ENCODE measurements around the gene HMGN3. TPM values are rescaled to one million over a fixed set of nuclear protein-coding genes. Genes with fewer than 3 reads are reported as not detected.

HMGN3 gene
- total and polyA plus RNA-seq, 8 donors, result 106 to 274 (median 248) TPM

DNA sequence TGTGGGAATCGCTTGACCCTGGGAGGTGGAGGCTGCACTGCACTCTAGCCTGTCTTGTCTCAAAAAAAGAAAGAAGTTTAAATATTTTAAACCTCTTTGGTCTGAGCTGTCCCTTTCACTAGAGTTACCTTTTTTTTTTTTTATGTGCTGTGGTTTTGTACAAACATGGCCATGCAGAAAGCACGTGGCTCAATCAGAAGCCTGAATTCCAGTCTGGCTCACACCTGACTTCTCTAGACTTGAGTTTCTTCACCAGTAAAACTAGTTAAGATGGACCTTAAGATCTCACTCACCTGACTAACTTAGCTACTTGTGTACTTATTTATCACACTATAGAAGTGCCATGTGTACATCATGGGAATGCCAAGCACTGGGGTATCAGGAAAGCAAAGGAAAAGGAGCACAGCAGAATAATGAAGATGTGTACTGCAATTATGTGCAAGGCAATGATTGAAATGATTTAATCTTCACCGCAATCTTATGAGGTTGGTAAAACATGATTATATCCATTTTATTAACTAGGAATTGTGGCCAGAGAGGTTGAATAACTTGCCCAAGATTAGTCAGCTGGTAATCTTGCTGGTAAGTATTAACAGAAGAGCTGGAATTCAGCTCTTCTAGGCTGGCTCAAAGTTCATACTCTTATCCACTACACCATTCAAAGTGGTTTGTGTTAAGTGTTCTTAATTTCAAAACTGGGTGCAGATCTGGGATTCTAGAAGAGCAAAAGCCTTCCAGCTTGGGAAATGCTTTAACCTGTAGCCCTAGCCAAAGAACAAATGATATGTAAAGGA lies 10.7 kb downstream of the HMGN3 start:
- H3K9me3 ChIP-seq, result no peaks in the 10 kb centered on the region
- H3K4me1 ChIP-seq, result no peaks in the 10 kb centered on the region
- no peaks in the 10 kb centered on the region for H3K36me3 ChIP-seq
- intact Hi-C loops (cut with DNase I), result no loop called here
- DNase-seq, result no peak
- H3K4me3 ChIP-seq, result no peak overlapping the region
- peak; percentile 79 for ATAC-seq
- TF ChIP-seq, protein P1, sequence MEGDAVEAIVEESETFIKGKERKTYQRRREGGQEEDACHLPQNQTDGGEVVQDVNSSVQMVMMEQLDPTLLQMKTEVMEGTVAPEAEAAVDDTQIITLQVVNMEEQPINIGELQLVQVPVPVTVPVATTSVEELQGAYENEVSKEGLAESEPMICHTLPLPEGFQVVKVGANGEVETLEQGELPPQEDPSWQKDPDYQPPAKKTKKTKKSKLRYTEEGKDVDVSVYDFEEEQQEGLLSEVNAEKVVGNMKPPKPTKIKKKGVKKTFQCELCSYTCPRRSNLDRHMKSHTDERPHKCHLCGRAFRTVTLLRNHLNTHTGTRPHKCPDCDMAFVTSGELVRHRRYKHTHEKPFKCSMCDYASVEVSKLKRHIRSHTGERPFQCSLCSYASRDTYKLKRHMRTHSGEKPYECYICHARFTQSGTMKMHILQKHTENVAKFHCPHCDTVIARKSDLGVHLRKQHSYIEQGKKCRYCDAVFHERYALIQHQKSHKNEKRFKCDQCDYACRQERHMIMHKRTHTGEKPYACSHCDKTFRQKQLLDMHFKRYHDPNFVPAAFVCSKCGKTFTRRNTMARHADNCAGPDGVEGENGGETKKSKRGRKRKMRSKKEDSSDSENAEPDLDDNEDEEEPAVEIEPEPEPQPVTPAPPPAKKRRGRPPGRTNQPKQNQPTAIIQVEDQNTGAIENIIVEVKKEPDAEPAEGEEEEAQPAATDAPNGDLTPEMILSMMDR (IDR thresholded peaks at IDR 0.05), result no peak
- no peaks in the 10 kb centered on the region for H3K27me3 ChIP-seq
- H3K27ac ChIP-seq, result no peak overlapping the region

DNA sequence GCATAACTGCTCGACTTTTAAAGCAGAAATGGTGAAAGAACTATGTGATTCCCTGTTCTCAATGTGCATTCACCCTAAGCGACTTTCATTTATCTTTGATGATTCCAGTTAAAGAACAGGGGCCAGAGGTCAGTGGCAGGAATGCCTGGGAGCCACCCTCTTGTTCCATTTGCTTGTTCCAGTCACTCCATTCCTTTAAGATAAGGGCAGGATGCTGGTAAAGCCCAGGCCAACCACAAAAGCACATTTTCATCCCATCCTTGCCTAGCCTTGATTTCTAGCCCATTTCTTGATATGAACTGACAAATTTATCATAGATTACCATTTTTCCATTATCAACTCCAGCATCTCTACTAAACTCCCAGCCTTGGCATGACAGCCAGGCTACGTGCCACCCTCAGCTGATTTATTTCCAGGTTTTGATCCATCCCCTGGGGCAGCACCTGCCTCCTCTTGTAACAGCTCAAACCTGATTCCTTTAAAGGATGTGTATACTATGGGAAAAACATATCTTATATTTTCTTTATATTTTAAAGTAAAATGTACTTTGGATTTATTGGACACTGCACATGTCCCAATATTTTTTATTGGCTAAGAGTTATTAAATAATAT lies 19.2 kb downstream of the HMGN3 start:
- Histone ChIP-seq H3K4me1 (no peaks in the 10 kb centered on the region), H3K36me3 (no peaks in the 10 kb centered on the region), H3K9me3 (no peaks in the 10 kb centered on the region), H3K27ac (no peak overlapping the region), H3K4me3 (no peak overlapping the region), H3K27me3 (no peaks in the 10 kb centered on the region)
- TF ChIP-seq, protein P1 (IDR thresholded peaks at IDR 0.05), result no peak
- DNase-seq, result no peak
- intact Hi-C loops (cut with DNase I), result no loop called here
- ATAC-seq, result no peak

DNA sequence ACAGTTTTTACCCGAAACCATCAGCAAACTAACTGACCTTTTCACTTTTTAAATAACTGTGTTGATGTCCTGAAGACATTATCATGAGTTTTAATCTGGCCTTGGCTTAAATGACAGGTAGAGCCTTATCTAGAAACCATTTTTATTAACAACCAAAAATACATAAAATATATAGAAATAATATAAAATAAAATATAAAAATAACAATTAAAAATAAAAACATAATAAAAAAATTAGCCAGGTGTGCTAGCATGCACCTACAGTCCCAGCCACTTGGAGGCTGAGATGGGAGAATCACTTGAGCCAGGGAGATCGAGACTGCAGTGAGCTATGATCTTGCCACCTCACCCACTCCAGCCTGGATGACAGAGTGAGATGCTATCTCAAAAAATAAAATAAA lies 21.6 kb downstream of the HMGN3 start:
- ATAC-seq (no peak), DNase-seq (no peak)
- TF ChIP-seq, protein P1 (IDR thresholded peaks at IDR 0.05), result no peak
- H3K4me1 ChIP-seq, result peaks cover 0 to 6% of the 10 kb centered on the region in 2 donors
- H3K4me3 ChIP-seq, result no peak overlapping the region
- no peaks in the 10 kb centered on the region for H3K9me3 ChIP-seq
- intact Hi-C loops (cut with DNase I), result no loop called here
- no peaks in the 10 kb centered on the region for H3K27me3 ChIP-seq
- H3K27ac ChIP-seq, result no peak overlapping the region
- H3K36me3 ChIP-seq, result no peaks in the 10 kb centered on the region

DNA sequence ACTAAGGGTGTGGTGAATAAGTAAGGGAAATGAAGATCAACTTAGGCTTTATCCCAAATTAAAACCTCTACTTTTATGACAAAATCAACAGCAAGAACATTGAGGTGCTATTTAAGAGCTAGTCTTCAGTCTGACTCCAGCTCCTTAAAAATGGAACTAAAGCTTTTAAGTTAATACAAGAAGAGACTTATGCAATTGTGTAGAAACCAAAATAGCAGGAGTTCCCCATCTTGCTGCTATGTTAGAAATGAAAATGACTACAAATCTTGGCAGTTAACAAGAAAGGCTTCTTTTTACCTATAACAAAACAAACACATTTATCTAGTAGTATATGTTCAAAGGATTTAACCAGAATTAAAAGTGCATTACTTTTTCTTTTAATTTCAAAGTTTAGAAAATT lies 25.7 kb downstream of the HMGN3 start:
- Histone ChIP-seq H3K27me3 (no peaks in the 10 kb centered on the region), H3K36me3 (peaks cover 0 to 8% of the 10 kb centered on the region in 2 donors), H3K27ac (no peak overlapping the region), H3K9me3 (no peaks in the 10 kb centered on the region), H3K4me3 (no peak overlapping the region), H3K4me1 (peaks cover 0 to 6% of the 10 kb centered on the region in 2 donors)
- ATAC-seq (peak; percentile 37), DNase-seq (no peak)
- TF ChIP-seq, protein P1 (IDR thresholded peaks at IDR 0.05), result no peak
- intact Hi-C loops (cut with DNase I), result no loop called here

DNA sequence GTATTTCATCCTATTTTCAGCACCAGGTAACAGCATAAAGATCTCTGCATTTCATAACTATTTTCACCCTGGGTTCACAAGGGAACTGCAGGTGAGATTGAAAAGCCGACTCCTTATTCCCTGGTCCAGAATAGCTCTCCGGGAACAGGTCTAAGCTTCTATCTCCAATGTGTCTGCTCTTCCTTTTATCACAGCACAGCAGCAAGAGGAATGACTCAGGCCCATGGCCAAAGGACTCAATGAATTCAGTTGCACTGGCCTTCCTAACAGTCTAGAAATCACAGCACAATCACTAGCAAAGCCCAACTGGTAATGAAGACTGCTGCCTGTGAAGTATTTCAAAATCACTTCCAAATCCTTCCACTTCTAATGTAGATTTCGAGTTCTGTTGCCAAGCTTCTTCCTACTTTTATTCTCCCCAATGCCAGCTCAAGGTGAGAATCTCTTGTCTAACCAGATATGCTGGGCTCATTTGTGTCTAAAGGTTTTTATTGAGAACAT lies 30.7 kb downstream of the HMGN3 start:
- TF ChIP-seq, protein P1 (IDR thresholded peaks at IDR 0.05), result no peak
- ATAC-seq (no peak), DNase-seq (no peak)
- Histone ChIP-seq H3K4me1 (peaks cover 0 to under 1% of the 10 kb centered on the region in 2 donors), H3K27me3 (no peaks in the 10 kb centered on the region), H3K27ac (no peak overlapping the region), H3K36me3 (peaks cover 0 to 25% of the 10 kb centered on the region in 2 donors), H3K9me3 (no peaks in the 10 kb centered on the region), H3K4me3 (no peak overlapping the region)
- intact Hi-C loops (cut with DNase I), result no loop called here

Measured in left lung (tissue), 10 donors.